ENCODE measurements around the gene PPP2R5C. TPM values are rescaled to one million over a fixed set of nuclear protein-coding genes. Genes with fewer than 3 reads are reported as not detected.
"Not testable (repeated sequence)": the region's sequence is repeated elsewhere in the genome, so short reads cannot be mapped to it uniquely, and the experiment has no call there.

Gene PPP2R5C
- total and polyA plus RNA-seq, 2 donors from 2014 or later = 65.6 to 129 TPM

DNA sequence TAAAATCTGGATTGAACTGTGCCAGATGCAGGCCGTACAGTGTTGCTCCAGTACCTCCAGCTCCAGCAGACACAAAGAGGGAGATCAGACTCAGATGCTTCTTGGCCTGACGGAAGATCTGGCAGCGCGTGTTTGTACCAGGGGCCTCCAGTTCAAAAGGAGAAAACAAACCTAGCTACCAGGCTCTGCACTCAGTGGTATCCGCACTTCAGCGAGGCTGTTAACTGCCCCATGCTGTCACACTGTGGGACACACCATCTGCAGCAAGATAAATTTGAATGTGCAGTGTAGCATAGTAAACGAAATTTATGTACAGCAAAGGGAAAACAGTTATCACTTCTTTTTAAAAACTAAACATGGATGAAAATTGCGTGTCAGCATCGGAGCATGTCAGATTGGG, 208.0 kb downstream of the PPP2R5C start:
- Histone ChIP-seq H3K9me3 (ENCODE audit: control insufficient read depth in 2 of 3, insufficient read depth in 1 of 3, low read length in 3 of 3) (no peaks in the 10 kb centered on the region), H3K4me3 (ENCODE audit: low read length in 3 of 3) (no peak overlapping the region), H3K9ac (ENCODE audit: low read length in 3 of 3) (no peak overlapping the region), H3K36me3 (ENCODE audit: control insufficient read depth in 2 of 3, insufficient read depth in 3 of 3, low read length in 3 of 3) (peaks cover 0 to 3% (median 2%) of the 10 kb centered on the region in 3 donors), H3K4me1 (ENCODE audit: control insufficient read depth in 2 of 3, insufficient read depth in 2 of 3, low read depth in 1 of 3, low read length in 3 of 3) (peaks cover 0 to 8% (median 4%) of the 10 kb centered on the region in 3 donors), H3K27ac (ENCODE audit: low read depth in 2 of 2, low read length in 2 of 2) (no peak overlapping the region), H3K27me3 (ENCODE audit: control insufficient read depth, insufficient read depth, low read length) (no peaks in the 10 kb centered on the region)
- TF ChIP-seq, protein P1, sequence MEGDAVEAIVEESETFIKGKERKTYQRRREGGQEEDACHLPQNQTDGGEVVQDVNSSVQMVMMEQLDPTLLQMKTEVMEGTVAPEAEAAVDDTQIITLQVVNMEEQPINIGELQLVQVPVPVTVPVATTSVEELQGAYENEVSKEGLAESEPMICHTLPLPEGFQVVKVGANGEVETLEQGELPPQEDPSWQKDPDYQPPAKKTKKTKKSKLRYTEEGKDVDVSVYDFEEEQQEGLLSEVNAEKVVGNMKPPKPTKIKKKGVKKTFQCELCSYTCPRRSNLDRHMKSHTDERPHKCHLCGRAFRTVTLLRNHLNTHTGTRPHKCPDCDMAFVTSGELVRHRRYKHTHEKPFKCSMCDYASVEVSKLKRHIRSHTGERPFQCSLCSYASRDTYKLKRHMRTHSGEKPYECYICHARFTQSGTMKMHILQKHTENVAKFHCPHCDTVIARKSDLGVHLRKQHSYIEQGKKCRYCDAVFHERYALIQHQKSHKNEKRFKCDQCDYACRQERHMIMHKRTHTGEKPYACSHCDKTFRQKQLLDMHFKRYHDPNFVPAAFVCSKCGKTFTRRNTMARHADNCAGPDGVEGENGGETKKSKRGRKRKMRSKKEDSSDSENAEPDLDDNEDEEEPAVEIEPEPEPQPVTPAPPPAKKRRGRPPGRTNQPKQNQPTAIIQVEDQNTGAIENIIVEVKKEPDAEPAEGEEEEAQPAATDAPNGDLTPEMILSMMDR (IDR thresholded peaks at IDR 0.05; ENCODE audit: borderline replicate concordance, extremely low read depth, insufficient read depth) = no peak
- DNase-seq (no peak), FAIRE-seq (no peak)
- intact Hi-C loops (cut with DNase I) = no loop called here

DNA sequence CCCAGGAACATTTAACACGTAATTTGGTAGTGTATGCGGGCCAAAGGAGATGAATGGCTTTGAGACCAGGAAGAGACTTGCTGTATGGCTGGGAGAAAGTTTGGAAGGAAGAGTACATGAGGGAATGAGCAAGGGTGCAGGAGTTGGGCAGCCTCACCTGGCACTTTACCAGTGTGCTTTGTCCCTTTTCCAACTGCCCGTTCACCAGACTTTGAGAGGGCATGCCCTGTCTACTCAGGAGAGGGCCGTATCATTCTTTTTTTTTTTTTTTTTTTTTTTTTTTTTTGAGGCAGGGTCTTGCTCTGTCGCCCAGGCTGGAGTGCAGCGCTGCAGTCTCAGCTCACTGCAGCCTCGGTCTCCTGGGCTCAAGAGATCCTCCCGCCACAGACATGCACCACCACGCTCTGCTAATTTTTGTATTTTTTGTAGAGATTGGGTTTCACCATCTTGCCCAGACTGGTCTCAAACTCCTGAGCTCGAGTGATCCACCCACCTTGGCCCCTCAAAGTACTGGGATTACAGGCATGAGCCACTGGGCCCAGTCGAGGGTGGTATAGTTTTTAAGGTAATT, 209.4 kb downstream of the PPP2R5C start:
- H3K27ac ChIP-seq (ENCODE audit: low read depth in 2 of 2, low read length in 2 of 2) = no peak overlapping the region
- H3K9me3 ChIP-seq (ENCODE audit: control insufficient read depth in 2 of 3, insufficient read depth in 1 of 3, low read length in 3 of 3) = no peaks in the 10 kb centered on the region
- H3K27me3 ChIP-seq (ENCODE audit: control insufficient read depth, insufficient read depth, low read length) = no peaks in the 10 kb centered on the region
- no peak overlapping the region for H3K9ac ChIP-seq (ENCODE audit: low read length in 3 of 3)
- DNase-seq (peak in 4 of 5 donors; percentile 42 to 74 (median 55)), FAIRE-seq (no peak)
- no peak overlapping the region for H3K4me3 ChIP-seq (ENCODE audit: low read length in 3 of 3)
- TF ChIP-seq, protein P1 (IDR thresholded peaks at IDR 0.05; ENCODE audit: borderline replicate concordance, extremely low read depth, insufficient read depth) = no peak
- intact Hi-C loops (cut with DNase I) = no loop called here
- H3K4me1 ChIP-seq (ENCODE audit: control insufficient read depth in 2 of 3, insufficient read depth in 2 of 3, low read depth in 1 of 3, low read length in 3 of 3) = peaks cover 0 to 6% (median under 1%) of the 10 kb centered on the region in 3 donors
- peaks cover 0 to 3% (median 2%) of the 10 kb centered on the region in 3 donors for H3K36me3 ChIP-seq (ENCODE audit: control insufficient read depth in 2 of 3, insufficient read depth in 3 of 3, low read length in 3 of 3)

DNA sequence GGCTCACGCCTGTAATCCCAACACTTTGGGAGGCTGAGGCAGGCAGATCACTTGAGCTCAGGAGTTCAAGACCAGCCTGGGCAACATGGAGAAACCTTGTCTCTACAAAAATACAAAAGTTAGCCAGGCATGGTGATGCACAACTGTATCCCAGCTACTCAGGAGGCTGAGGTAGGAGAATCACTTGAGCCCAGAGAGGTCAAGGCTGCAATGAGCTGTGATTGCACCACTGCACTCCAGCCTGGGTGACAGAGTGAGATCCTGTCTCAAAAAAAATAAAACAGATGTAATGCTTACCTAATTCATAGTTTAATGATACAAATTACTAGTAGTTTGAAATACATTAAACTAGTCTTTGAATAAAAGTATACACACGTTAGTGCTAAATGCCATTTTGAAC, 209.9 kb downstream of the PPP2R5C start:
- H3K9ac ChIP-seq (ENCODE audit: low read length in 3 of 3); H3K36me3 ChIP-seq (ENCODE audit: control insufficient read depth in 2 of 3, insufficient read depth in 3 of 3, low read length in 3 of 3); H3K27ac ChIP-seq (ENCODE audit: low read depth in 2 of 2, low read length in 2 of 2); intact Hi-C loops (cut with DNase I); FAIRE-seq; H3K4me1 ChIP-seq (ENCODE audit: control insufficient read depth in 2 of 3, insufficient read depth in 2 of 3, low read depth in 1 of 3, low read length in 3 of 3); DNase-seq; H3K9me3 ChIP-seq (ENCODE audit: control insufficient read depth in 2 of 3, insufficient read depth in 1 of 3, low read length in 3 of 3); H3K27me3 ChIP-seq (ENCODE audit: control insufficient read depth, insufficient read depth, low read length); H3K4me3 ChIP-seq (ENCODE audit: low read length in 3 of 3): not testable (repeated sequence)

DNA sequence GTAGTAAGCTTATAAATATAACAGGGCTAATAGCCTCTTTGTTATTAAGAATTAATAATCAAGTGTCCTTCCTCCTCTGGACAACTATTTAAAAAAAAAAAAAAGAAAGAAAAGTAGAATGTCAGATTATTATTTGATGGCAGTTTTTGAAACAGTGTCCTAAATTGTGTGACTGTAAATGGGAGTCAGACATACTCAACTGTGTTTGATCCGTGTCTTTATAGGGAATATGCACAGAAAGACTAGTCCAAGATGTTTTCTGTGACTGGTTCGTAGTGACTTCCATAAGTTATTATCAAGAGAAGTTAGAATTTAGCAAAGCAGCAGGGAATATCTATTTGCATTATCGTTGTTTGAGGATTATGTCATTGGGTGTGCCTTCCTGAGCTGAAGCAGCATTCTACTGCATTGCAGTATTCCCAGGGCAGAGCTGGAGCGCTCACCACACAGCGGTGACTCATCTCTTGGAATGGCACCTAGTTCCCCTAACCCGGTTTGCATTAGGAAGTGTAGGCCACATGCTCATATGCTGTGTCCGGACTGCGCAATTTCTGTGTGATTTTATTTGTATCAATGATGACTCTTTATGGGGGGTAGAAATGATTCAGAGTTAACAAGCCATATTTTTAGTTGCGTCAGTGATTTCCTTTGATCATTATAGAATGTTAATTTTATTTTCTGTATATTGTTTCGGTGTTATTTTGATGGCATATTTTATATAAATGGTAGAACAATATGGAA, 210.8 kb downstream of the PPP2R5C start:
- TF ChIP-seq, protein P1 (IDR thresholded peaks at IDR 0.05; ENCODE audit: borderline replicate concordance, extremely low read depth, insufficient read depth) = no peak
- H3K9ac ChIP-seq (ENCODE audit: low read length in 3 of 3) = no peak overlapping the region
- no peaks in the 10 kb centered on the region for H3K27me3 ChIP-seq (ENCODE audit: control insufficient read depth, insufficient read depth, low read length)
- H3K27ac ChIP-seq (ENCODE audit: low read depth in 2 of 2, low read length in 2 of 2) = peak overlapping the region in 1 of 2 donors; percentile 10
- H3K36me3 ChIP-seq (ENCODE audit: control insufficient read depth in 2 of 3, insufficient read depth in 3 of 3, low read length in 3 of 3) = peaks cover 0 to 11% (median 3%) of the 10 kb centered on the region in 3 donors
- intact Hi-C loops (cut with DNase I) = no loop called here
- FAIRE-seq = peak; percentile 11
- H3K4me3 ChIP-seq (ENCODE audit: low read length in 3 of 3) = no peak overlapping the region
- H3K9me3 ChIP-seq (ENCODE audit: control insufficient read depth in 2 of 3, insufficient read depth in 1 of 3, low read length in 3 of 3) = no peaks in the 10 kb centered on the region
- DNase-seq = peak in 1 of 5 donors; percentile 27
- peaks cover 0 to 6% (median 0%) of the 10 kb centered on the region in 3 donors for H3K4me1 ChIP-seq (ENCODE audit: control insufficient read depth in 2 of 3, insufficient read depth in 2 of 3, low read depth in 1 of 3, low read length in 3 of 3)

All from kidney (tissue), 14 donors.